GM12892 (cell line): Measurements from ENCODE around the gene KCNJ6.

Experiments used
- POLR2A ChIP-seq: IDR thresholded peaks from 2 replicates; pipeline ENCODE4 v1.6.1; 2011; ENCODE audit warnings: low read depth, low read length, control low read depth
- POLR2AphosphoS5 ChIP-seq: IDR thresholded peaks from 2 replicates; pipeline ENCODE4 v1.6.1; 2011; ENCODE audit warnings: low read depth, low read length, control low read depth
- TAF1 ChIP-seq: IDR thresholded peaks from 2 replicates; pipeline ENCODE4 v1.6.1; 2011; ENCODE audit warnings: low read depth, mild to moderate bottlenecking, control low read depth, low read length, borderline replicate concordance

DNA sequence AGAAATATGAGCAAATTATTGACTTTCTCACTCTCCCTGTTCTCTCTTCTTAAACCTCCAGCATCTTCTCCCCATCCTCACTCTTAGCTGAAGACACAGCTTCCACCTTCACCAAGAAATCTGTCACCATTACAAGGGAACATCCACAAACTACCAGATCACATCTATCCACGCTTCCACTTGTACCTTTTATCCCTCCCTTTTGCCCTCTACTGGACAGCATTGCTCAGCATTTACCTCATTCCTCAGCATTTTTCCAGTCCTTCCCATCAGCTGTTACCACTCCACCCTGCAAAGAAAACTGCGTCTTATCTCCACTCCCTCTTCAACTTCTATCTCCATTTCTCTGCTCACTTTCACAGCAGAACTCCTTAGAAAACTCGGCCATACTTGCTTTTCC is 42.6 kb downstream of the KCNJ6 start:
- no peak for TF ChIP-seq POLR2A
- no peak for TF ChIP-seq POLR2AphosphoS5
- no peak for TF ChIP-seq TAF1
